ENCODE data around the gene NUDT5.
"Not testable (repeated sequence)": the region's sequence is repeated elsewhere in the genome, so short reads cannot be mapped to it uniquely, and the experiment has no call there.

Gene NUDT5

DNA sequence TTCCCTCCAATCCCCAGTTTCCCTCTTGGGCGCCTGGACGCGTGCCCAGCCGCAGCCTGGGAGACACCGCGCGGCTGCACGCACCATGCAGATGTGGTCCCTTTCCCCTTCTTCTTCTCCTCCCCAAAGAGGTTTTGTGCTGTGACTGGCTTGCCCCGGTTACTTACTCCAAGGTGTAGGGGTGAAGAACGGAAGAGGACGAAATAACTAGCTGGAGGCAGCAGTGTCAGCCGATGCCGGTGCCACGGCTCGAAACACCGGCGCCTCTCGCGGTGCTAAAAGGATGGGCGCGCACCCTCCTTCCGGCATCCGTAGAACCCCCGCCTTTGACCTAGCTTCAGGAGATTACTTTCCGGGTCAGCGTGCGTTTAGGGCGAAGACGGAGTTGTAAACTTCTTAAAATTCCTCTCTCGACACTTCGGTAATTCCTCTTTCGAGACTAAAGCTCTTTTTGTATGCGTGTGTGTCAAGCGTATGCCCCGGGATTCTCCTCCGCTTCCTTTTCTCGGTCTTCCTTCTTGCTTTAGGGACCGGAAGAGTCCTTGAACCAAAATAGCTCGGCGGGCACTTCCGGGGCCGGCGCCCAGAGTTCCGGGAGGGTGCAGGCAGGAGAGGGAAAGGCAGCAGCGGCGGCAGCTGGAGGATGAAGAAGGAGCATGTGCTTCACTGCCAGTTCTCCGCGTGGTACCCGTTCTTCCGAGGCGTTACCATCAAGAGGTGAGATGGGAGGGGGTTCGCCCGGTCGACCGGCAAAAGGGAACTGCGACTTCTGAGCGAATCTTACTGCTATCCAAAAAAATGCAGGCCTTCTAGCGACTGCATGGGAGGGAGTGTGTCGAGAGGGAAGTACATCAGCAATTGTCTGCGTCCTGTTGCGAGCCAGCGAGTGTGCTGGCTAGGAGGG, at the start of gene NUDT5, which contains the start of gene CDC123:
NUDT5 (minus strand) TSS at position 289 of the 904 bp plus-strand sequence. CDS start 9,600 bp downstream, outside the sequence.
CDC123 (plus strand) TSS at position 586 of the 904 bp plus-strand sequence; CDS start at position 644, 58 bp downstream.
- peak; percentile 27 for DNase-seq

DNA sequence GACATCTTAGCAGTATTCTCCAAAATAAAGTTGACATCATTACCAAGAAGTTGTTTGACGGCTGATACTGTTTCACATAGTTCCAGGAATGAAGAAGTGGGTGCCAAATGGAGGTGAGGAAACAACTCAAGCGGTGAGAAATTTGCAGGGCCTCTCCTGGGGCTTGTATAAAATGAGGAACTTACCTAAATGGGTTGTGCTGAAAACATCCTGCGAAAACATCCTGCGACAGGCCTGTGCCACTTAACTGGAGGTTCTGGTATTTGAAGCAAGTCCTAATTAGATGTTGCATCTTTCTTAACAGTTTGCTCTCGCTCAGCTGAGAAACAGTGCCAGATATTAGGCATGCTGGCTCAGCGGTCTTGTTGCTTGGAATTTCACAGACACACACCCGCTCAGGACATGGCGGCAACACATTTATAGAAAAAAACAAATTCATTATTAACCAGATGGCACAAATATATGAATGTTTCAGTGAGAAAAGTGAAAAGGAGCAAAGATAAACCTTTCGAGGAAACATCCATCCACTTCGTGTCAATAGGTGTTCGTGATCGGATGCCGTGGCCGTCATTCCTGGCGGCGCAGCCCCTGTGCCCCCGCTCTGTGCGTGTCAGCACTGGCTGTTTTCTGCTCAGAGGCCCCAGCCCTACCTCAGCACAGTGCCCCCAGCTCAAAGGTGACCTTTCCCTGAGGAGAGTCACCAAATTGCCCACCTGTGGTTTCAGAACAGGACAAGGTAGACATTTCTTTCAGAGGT, 48.4 kb upstream of the NUDT5 start:
- DNase-seq = no peak

DNA sequence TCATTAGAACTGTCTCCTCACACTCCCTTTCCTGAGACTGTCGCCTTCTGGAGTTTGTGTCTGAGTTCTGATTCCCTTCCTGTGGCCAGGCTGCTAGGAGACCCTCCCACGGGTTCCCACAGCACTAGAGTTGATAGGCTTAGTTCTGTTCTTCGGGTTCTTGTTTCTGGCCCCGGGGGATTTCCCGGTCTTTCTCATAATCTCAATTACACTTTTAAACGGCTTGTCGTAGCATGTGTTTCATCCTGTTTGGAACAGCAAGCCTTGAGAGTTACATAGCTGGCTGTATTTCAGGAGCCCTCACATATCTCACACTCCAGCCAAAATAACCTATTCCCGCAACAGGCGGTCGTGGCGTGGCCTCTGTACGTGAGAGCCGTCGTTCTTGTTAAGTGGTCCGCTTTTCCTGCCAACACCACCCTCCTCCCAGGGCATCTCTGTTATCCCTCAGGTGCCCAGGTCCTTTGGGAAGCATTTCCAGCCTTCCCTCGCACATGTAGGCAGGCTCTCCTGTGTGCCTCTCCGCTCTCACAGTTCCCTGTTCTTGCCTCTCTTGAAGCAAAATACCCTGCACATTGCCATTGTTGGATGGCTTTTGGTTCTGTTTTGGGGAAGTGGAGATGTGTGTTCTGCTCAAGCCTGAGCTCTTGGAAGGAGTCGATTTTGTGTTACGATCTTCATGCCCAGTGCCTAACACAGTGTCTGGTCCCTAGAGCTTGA, 46.3 kb upstream of the NUDT5 start:
- no peak for DNase-seq

DNA sequence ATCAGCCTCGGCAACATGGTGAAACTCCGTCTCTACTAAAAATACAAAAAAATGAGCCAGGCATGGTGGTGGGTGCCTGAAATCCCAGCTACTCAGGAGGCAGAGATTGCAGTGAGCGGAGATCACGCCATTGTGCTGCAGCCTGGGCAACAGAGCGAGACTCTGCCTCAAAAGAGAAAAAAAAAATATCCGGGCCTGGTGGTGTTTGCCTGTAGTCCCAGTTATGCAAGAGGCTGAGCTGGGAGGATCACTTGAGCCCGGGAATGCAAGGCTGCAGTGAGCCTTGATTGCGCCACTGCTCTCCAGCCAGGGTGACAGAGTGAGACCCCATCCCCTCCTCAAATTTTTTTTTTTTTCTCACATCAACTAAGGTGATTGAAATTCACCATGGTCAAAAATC, 43.1 kb upstream of the NUDT5 start:
- no peak for DNase-seq

DNA sequence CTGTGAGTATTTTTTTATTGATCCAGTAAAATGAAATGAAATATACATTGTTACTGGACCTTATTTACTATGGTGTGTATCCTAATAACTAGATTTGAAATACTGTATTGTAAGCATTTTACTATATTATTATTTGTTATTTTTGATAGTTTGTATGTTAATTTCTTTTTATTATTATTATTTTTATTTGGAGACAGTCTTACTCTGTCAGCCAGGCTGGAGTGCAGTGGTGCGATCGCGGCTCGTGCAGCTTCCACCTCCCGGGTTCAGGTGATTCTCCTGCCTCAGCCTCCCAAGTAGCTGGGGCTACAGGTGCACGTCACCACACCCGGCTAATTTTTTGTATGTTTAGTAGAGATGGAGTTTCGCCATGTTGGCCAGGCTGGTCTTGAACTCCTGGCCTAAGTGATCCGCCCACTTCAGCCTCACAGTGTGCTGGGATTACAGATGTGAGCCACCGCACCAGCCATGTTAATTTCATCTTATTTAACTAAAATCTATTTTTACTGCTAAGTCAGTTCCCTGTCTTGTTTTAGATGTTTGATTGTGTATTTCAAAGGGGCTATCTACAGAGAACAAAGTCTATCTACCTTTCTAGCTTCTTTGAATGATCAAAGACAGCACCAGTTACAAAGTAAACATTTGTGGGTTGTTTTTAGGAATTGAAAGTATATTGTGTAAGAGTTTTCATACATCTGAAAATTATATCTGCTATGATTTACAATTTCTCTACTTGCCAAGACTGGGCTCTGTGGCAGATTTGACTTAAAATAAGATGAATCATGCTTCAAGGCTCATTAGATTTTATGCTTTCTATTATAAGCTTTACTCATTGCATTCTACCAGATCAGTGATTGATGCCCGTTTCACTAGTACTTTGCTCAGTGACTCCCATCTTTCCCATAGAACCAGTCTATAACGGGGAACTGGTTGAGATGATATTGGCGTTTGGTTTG, 41.9 kb upstream of the NUDT5 start:
- no peak for DNase-seq

DNA sequence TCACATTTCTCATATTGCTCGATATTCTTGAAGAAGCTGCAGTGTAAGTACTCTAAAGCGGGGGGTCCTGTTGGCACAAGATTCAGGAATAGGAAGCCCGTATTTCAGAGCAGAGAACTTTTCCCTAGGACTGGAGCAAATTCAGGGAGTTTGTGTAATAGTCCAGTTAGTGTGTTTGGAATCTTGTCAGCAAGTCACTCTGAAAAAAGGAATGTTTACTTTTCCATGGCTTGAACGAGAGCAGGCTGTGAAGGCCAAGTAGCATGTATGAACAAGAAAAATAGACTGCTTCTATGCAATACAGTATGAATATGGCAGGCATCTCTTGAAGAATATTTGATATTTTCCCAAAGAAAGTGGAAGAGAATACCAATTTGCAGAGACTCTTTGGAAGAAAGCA, 40.1 kb upstream of the NUDT5 start:
- no peak for DNase-seq

DNA sequence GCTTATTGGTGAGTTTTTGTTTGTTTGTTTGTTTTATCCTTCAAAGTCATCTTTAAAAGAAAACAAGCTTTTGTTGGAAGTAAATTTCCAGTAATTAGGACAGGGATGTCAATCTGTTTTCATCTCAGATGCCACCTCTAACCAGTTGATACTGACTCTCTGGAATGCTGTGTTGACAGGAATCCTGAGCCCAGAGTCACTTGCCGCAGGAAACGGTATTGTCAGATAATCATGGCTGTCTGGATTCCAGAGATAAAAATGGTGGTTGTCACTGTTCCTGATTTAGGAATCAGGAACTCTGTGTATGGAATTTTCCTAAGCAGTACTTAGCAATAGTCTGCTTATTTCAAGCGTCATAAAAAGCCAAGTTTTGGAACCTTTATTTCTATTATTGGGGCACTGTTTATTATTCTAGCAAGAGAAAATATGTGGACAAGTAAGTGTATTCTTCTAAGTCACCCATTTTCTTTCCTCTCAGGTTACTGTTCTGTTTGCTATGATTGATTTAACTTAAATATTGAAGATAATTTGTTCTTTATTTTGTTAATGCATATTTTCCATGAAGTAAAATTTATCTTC, 39.5 kb upstream of the NUDT5 start:
- DNase-seq = no peak

DNA sequence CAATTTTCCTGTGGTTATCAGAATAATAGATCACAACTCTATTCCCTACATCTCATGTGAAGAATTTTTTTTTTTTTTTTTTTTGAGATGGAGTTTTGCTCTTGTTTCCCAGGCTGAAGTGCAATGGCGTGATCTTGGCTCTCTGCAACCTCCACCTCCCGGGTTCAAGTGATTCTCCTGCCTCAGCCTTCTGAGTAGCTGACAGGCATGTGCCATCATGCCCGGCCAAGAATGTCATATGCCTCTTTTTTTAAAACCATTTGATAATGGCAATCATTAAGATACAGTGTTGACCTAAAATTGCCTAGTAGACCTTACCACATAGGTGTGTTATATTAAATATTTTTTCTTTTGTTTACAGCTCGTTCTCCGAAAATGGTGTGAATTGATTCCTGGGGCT, 39.0 kb upstream of the NUDT5 start:
- DNase-seq = not testable (repeated sequence)

DNA sequence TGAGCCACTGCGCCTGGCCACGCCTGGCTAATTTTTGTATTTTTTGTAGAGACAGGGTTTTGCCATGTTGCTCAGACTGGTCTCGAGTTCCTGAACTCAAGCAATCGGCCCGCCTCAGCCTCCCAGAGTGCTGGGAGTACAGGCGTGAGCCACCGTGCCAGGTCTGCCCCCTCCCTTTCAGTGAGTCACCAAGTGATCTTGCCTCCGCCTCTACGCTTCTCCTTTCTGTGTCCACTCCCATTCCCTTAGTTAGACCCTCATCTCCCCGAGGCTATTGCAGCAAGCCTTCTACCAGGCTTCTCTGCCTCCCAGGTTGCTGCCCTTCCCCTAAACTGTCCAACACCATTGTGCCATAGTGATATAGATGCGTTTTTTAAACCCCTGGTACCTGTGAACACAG, 33.2 kb upstream of the NUDT5 start:
- no peak for DNase-seq

DNA sequence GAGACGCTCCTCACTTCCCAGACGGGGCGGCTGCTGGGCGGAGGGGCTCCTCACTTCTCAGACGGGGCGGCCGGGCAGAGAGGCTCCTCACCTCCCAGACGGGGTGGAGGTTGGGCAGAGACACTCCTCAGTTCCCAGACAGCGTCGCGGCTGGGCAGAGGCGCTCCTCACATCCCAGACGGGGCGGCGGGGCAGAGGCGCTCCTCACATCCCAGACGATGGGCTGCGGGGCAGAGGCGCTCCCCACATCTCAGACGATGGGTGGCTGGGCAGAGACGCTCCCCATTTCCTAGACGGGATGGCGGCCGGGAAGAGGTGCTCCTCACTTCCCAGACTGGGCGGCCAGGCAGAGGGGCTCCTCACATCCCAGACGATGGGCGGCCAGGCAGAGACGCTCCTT, 30.7 kb upstream of the NUDT5 start:
- DNase-seq = not testable (repeated sequence)

DNA sequence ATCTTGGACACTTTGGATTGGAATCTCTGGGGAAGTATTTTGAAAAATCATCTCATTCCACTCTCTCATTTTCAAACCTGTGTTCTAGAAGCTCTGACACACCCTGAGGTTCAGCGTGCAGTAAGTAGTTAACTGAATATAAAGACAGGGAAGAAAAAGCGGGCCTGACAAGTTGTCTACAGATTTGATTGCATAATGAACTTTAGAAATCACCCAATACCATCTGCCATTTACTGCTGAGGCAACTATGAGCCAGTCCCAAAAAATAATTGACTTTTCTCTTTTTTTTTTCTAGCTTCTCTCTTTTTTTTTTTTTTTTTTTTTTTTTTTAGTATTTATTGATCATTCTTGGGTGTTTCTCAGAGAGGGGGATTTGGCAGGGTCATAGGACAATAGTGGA, 29.8 kb upstream of the NUDT5 start:
- DNase-seq = peak; percentile 10

DNA sequence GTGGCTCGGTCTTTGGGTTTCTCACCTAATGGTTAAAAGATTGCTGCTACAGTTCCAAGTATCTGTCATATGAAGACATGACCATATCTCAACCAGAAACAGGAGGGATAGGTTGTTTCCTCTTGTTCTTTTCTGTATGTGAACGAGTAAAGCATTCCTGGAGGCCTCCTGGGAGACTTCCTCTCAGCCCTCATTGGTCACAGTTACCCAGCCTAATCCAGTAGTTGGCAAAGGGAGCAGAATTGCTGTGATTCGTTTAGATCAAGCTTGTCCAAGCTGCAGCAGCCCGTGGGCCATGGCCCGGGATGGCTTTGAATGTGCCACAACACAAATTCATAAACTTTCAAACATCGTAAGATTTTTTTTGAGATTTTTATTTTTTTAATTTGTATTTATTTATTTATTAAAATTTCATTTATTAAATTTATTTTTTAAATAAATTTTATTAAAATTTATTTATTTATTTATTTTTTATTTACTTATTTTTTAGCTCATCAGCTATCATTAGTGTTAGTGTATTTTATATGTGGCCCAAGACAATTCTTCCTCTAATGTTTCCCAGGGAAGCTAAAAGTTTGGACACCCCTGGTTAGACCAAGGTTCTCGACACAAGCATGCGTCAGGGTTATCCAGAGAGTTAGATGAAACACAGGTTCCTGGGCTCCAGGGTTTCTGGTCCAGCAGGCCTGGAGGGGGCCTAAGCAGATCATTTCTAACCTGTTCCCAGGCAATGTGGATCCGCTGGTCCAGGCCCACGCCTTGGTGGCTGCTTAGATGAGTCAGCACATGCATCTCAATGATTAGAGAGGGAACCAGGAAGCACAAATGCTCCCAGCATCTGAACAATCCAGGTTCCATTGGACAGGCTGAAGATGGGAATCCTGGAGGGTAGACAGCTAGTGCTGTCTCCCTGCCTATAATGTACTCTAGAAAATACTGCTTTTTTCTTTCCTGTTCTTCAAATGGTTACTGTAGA, 25.9 kb upstream of the NUDT5 start:
- DNase-seq = no peak

DNA sequence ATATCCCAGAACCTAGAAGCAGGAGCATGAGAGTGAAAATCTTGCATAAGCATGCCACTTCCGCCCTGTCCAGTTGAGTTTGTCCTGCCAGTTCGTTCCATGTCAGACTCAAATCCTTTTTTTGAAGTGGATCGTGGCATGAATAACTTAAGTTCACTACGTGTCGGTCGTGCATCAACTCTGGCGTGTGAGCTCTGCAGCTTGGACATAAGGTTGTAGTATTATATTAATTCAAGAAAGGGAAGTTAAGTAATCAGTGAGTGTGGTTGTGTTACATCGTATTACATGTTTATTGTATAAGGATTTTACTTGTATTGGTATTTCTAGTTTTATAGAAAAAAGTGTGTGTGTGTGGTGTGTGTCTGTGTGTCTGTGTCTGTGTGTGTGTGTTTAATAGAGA, 23.3 kb upstream of the NUDT5 start:
- DNase-seq = no peak

DNA sequence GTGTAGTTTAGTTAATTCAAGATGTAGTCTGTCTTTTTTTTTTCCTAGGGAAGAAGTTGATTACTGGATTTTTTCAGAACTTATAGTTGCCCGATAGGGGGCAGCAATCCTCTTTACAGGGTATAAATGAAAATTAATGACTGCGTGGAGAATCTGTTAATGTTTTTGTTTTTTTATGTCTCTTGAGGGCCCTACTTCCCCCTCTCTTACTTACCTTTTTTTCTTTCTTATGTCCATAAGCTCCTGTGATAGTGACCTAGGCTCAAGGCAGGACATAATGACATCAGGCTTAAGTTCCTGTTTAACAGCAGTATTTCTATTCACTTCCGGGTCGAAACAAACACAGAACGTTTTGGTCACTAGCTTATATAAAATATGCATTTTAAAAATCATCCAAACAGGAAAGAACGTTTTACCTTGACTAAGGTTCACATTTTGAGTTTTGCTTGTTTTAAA, 19.1 kb upstream of the NUDT5 start:
- DNase-seq = no peak

DNA sequence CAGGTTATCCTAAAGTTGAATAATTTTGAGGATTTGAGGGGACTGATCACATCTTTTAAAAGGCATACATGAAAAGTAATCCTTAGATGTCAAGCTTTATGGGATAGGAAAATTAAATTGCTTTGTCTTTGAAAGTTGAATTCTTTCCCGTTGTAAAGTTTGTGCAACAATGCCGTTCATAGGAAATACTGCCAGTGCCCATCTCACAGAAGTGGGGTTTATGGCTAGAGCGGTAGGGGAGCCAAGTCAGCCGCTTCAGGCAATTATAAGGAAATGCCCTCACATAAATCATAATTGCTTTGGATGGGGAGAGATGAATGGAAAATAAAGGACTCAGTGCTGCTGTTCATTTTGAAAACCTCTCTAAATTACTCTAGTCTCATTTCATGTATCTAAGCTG, 18.4 kb upstream of the NUDT5 start:
- no peak for DNase-seq

DNA sequence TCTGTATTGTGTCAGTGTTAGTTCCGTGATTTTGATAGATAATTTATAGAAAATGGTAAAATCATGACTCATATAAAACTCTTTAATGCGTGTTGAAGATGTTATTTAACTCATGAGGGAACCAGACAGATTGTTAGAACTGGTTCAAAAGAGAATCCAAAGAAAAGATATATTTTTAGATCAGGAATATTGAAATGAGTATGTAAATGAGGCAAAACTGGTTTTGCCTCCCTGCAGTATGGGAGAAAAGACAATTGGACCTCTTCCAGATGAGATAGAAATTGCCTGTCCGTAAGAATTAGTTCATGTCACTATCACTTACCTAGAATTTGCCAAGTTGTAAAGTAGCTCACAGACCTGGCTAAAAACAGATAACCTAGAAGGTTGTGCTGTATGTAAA, 17.9 kb upstream of the NUDT5 start:
- no peak for DNase-seq

DNA sequence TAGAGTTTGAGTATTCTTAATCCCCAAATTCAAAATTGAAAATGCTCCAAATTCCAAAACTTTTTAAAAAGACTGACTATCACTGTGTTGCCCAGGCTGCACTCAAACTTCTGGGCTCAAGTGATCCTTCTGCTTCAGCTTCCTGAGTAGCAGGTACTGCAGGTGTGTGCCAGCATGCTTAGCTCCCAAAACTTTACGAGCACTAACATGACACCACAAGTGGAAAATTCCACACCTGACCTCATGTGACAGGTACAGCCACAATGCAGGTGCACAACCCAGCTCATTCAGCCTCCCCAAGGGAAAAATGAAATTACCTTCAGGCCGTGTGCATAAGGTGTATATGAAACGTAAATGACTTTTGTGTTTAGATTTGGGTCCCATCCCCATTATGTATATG, 16.8 kb upstream of the NUDT5 start:
- DNase-seq = no peak

DNA sequence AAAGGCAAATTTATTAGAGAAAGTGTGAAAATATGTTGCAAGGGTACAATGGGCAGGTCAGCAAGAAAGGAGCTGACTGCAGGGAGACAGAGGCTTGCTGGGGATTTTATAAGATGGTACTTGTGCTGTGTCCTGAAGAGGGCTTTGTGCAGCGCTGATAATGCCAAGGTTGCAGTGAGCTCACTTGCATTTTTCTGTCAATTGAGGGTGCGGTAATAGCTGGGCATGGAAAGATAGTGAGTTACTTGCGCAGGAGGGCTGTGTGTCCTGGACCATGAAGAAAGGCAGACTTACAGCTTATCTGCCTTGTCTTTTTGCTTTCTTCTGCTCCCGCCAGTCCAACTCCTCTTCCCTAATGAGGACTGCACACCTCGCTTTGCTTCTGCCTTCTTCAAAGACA, 12.8 kb upstream of the NUDT5 start:
- DNase-seq = no peak

DNA sequence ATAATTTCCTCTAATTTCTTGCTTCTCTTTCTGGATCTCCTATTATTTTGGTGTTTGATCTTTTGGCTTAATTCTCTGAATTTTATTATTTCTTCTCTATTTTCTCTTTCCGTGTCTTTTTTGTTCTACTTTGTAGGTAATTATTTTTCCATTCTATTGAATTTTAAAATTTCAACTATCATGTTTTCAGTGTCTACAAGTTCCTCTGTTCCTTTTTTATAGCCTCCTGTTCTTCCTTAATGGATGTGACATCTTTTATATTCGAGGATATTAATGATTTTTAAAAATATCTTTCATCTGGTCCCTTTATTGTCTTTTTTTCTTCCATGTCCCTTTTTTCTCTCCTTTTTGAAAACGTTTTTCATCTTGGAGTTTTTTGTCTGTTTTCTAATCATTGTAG, 11.4 kb upstream of the NUDT5 start:
- DNase-seq = no peak

DNA sequence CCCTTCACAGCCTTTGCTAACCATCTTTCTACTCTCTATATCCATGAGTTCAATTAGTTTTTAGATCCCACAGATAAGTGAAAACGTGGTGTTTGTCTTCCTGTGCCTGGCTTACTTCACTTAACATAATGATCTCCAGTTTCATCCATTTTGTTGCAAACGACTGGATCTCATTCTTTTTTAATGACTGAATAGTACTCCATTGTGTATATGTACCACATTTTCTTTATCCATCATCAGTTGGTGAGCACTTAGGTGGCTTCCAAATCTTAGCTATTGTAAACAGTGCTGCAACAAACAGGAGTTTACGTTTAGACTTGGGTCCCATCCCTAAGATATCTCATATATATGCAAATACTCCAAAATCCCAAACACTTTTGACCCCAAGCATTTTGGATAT, 9.4 kb upstream of the NUDT5 start:
- no peak for DNase-seq
